Measurements from ENCODE around the gene PKIB. TPM values are rescaled to one million over a fixed set of nuclear protein-coding genes. Genes with fewer than 3 reads are reported as not detected.

The PKIB gene
- total and polyA plus RNA-seq, 2 of the 4 experiments (the other 2 are of a cell fraction): 6.3 to 13.1 TPM

- Histone ChIP-seq H2AK5ac (ENCODE audit: low read depth, low read length) (peak overlapping the region; percentile 69; the same call in 1 of the 2 replicates), H2BK15ac (ENCODE audit: low read depth, low read length) (peak overlapping the region; percentile 88; the same call in 1 of the 3 replicates), H2BK5ac (ENCODE audit: low read depth, low read length, poor library complexity, severe bottlenecking) (no peak overlapping the region), H2AK9ac (replicated peaks; ENCODE audit: low read depth, low read length, poor library complexity) (no peak overlapping the region), H3K9me1 (ENCODE audit: insufficient read depth, low read length) (peaks cover 8% of the 10 kb centered on the region), H3K27ac (ENCODE audit: insufficient read depth, low read length) (no peak overlapping the region), H3K36me3 (ENCODE audit: control insufficient read depth, insufficient read depth, low read length) (no peaks in the 10 kb centered on the region), H3K18ac (ENCODE audit: low read depth, low read length) (no peak overlapping the region; the same call in 1 of the 2 replicates), H2BK120ac (ENCODE audit: low read depth, low read length) (peak overlapping the region; percentile 97), H3K23ac (ENCODE audit: low read depth, low read length) (no peak overlapping the region), H3K79me1 (ENCODE audit: low read depth in 1 of 2, low read length in 2 of 2) (peaks cover 0 to 4% of the 10 kb centered on the region in 2 experiments; a peak in 1 of 4 replicates), H4K91ac (ENCODE audit: insufficient read depth, low read depth, low read length) (no peak overlapping the region; the same call in 1 of the 2 replicates), H3K9me3 (ENCODE audit: control insufficient read depth, insufficient read depth, low read length) (no peaks in the 10 kb centered on the region), H2BK20ac (ENCODE audit: low read depth, low read length) (peak overlapping the region; percentile 96; the same call in 1 of the 2 replicates), H3K27me3 (ENCODE audit: control insufficient read depth, insufficient read depth, low read length) (no peaks in the 10 kb centered on the region), H3K14ac (replicated peaks; ENCODE audit: low read depth, low read length) (no peak overlapping the region), H4K8ac (ENCODE audit: low read depth in 2 of 2, low read length in 2 of 2) (no peak overlapping the region), H3K4me2 (ENCODE audit: low read depth, low read length) (no peak overlapping the region), H3K9ac (ENCODE audit: low read depth, low read length) (no peak overlapping the region), H3K4ac (ENCODE audit: low read depth, low read length) (no peak overlapping the region), H3K56ac (ENCODE audit: extremely low read depth, insufficient read depth, low read length) (no peak overlapping the region), H3K4me1 (ENCODE audit: control insufficient read depth, insufficient read depth, low read length) (peaks cover 7% of the 10 kb centered on the region), H4K5ac (ENCODE audit: low read depth, low read length) (no peak overlapping the region), H4K20me1 (ENCODE audit: insufficient read depth, low read length) (no peaks in the 10 kb centered on the region), H2AFZ (replicated peaks; ENCODE audit: low read length, poor library complexity) (no peak overlapping the region), H3K4me3 (ENCODE audit: insufficient read depth, low read depth, low read length) (no peak overlapping the region)
- ATAC-seq (ENCODE audit: low read depth): no peak
- CTCF ChIA-PET: no interaction called here
- POLR2A ChIA-PET (ENCODE audit: unreplicated experiment): no interaction called here
- intact Hi-C loops (cut with micrococcal nuclease): no loop called here
- TF ChIP-seq NFE2L2 (IDR thresholded peaks at IDR 0.05; ENCODE audit: low read depth, low read length): no peak
- TF ChIP-seq POLR2A (IDR thresholded peaks at IDR 0.05; ENCODE audit: low read depth, low read length): no peak
- TF ChIP-seq MAZ (IDR thresholded peaks at IDR 0.05; ENCODE audit: borderline replicate concordance, low read depth, low read length): no peak
- no peak for TF ChIP-seq RCOR1 (IDR thresholded peaks at IDR 0.05; ENCODE audit: insufficient replicate concordance, low read length)
- TF ChIP-seq CTCF (conservative IDR thresholded peaks at IDR 0.05; ENCODE audit: low read depth, low read length): no peak
- no peak for TF ChIP-seq MXI1 (IDR thresholded peaks at IDR 0.05; ENCODE audit: borderline replicate concordance, low read depth, low read length)
- TF ChIP-seq CHD1 (IDR thresholded peaks at IDR 0.05; ENCODE audit: low read depth, low read length): no peak
- no peak for TF ChIP-seq ELK1 (IDR thresholded peaks at IDR 0.05; ENCODE audit: borderline replicate concordance, low read depth, low read length)
- no peak for TF ChIP-seq SMC3 (IDR thresholded peaks at IDR 0.05; ENCODE audit: low read depth, low read length)
- TF ChIP-seq RAD21 (IDR thresholded peaks at IDR 0.05; ENCODE audit: low read length): no peak
- TF ChIP-seq USF2 (IDR thresholded peaks at IDR 0.05; ENCODE audit: low read depth, low read length): no peak
- TF ChIP-seq MAFK (IDR thresholded peaks at IDR 0.05; ENCODE audit: low read depth, low read length): no peak
- WGBS, 2 experiments (ENCODE audit: extremely low coverage in 2 of 2, insufficient read length in 1 of 2): no CpG with 5 or more reads among the region's 1 CpG
- BruUV-seq (replicated peaks): no TSS peak
- dilution Hi-C loops (cut with HindIII; ENCODE audit: low sequenced_read_pairs, unreplicated experiment): no loop called here
- in situ Hi-C loops (cut with MboI; ENCODE audit: low sequenced_read_pairs): no loop called here
- no peak for DNase-seq
Measured at GRCh38 chr6:122697458-122697857, 87.3 kb downstream of the PKIB start.

Measured in IMR-90 (cell line).